B cell (primary cell): Measurements from ENCODE around the gene PLS1. TPM values are rescaled to one million over a fixed set of nuclear protein-coding genes. Genes with fewer than 3 reads are reported as not detected.
"Not testable (repeated sequence)": the region's sequence is repeated elsewhere in the genome, so short reads cannot be mapped to it uniquely, and the experiment has no call there.

Experiments
- ATAC-seq: fragments of 200-7000 bp; cut with Tn5 transposase; one replicate; pipeline ENCODE4 v1.10.0; 2021; ENCODE audit warnings: low read depth, mild to moderate bottlenecking, moderate number of reproducible peaks, moderate library complexity
- CTCF ChIA-PET: fragments of 350-600 bp; sonication (Branson Sonifier 250); formaldehyde crosslinking; loops from one replicate; lab custom pipeline; 2021; ENCODE audit warnings: antibody characterized with exemption, inconsistent platforms; lab: Charles Lee
- POLR2A ChIA-PET: fragments of 350-600 bp; sonication (Branson Sonifier 250); formaldehyde crosslinking; loops from one replicate; lab custom pipeline; 2021; ENCODE audit warnings: antibody characterized with exemption; lab: Charles Lee
- DNase-seq: peaks from one replicate; pipeline ENCODE4 v3.0.0; 2013
- H2AFZ ChIP-seq: 2 replicates; pipeline ENCODE4 v1.6.1; 2012; ENCODE audit warnings: mild to moderate bottlenecking, low read depth, low read length; ENCODE audit not compliant: insufficient read depth, poor library complexity, severe bottlenecking
- H3K27ac ChIP-seq, 2 donors: 1 replicate in 1 of 2; 2 replicates in 1 of 2; pipeline ENCODE4 v1.5.1; 2012 to 2013; ENCODE audit warnings: low read length in 2 of 2, mild to moderate bottlenecking in 2 of 2, moderate library complexity in 1 of 2
- H3K27me3 ChIP-seq, 4 experiments: fragments of 200-600 bp in 1 of 4; sonication (generic) in 1 of 4; replicated peaks in 1 of 4; 1 replicate in 2 of 4; 2 replicates in 2 of 4; pipeline versions ENCODE4 v1.6.1 to v1.7.0; 2013 to 2016; ENCODE audit warnings: low read length in 3 of 4, mild to moderate bottlenecking in 2 of 4, mixed read lengths in 1 of 4, moderate library complexity in 1 of 4; ENCODE audit not compliant: insufficient read depth in 4 of 4, control insufficient read depth in 3 of 4; ENCODE audit errors: control extremely low read depth in 1 of 4
- H3K36me3 ChIP-seq, 2 experiments: replicated peaks in 1 of 2; 1 replicate in 1 of 2; 2 replicates in 1 of 2; pipeline versions ENCODE4 v1.6.1 to v1.7.1; 2013; ENCODE audit warnings: low read length in 1 of 2; ENCODE audit not compliant: insufficient read depth in 2 of 2, control insufficient read depth in 1 of 2; ENCODE audit errors: control extremely low read depth in 1 of 2, extremely low read depth in 1 of 2
- H3K4me1 ChIP-seq, 2 donors: fragments of 200-600 bp in 1 of 2; sonication (generic) in 1 of 2; 1 replicate in 1 of 2; 2 replicates in 1 of 2; pipeline versions ENCODE4 v1.5.1 to v1.6.1; 2013 to 2017; ENCODE audit warnings: low read length in 2 of 2; ENCODE audit not compliant: control insufficient read depth in 2 of 2, insufficient read depth in 2 of 2
- H3K4me2 ChIP-seq: replicated peaks from 2 replicates; pipeline ENCODE3; 2012; ENCODE audit warnings: mild to moderate bottlenecking, low read depth, low read length; ENCODE audit not compliant: poor library complexity, severe bottlenecking
- H3K4me3 ChIP-seq, 5 experiments: fragments of 200-600 bp in 1 of 5; sonication (generic) in 1 of 5; 1 replicate in 3 of 5; 2 replicates in 2 of 5; pipeline versions ENCODE4 v1.5.1 to v1.7.0; 2011 to 2016; ENCODE audit warnings: low read length in 4 of 5, mild to moderate bottlenecking in 4 of 5, low read depth in 2 of 5, control low read depth in 1 of 5, moderate library complexity in 1 of 5; ENCODE audit not compliant: insufficient read depth in 1 of 5; ENCODE audit errors: control extremely low read depth in 1 of 5, extremely low read depth in 1 of 5
- H3K79me2 ChIP-seq: fragments of 200-600 bp; sonication (generic); one replicate; pipeline ENCODE4 v1.6.0; 2016; ENCODE audit warnings: low read length; ENCODE audit not compliant: control insufficient read depth, insufficient read depth
- H3K9ac ChIP-seq: fragments of 200-600 bp; sonication (generic); 2 replicates; pipeline ENCODE4 v1.6.1; 2017; ENCODE audit warnings: mild to moderate bottlenecking, low read length, moderate library complexity
- H3K9me3 ChIP-seq, 3 donors: one replicate each; pipeline versions ENCODE4 v1.6.1 to v1.7.1; 2013; ENCODE audit warnings: low read length in 2 of 3; ENCODE audit not compliant: control insufficient read depth in 2 of 3, insufficient read depth in 1 of 3; ENCODE audit errors: control extremely low read depth in 1 of 3
- H4K20me1 ChIP-seq: 2 replicates; pipeline ENCODE4 v1.6.0; 2012; ENCODE audit warnings: mild to moderate bottlenecking, low read length; ENCODE audit not compliant: insufficient read depth, control insufficient read depth, poor library complexity, severe bottlenecking
- H3K27ac Mint-ChIP-seq: one replicate; pipeline ENCODE4 v1.8.0; 2021; ENCODE audit warnings: mixed read lengths
- H3K27me3 Mint-ChIP-seq: one replicate; pipeline ENCODE4 v1.8.0; 2021; ENCODE audit warnings: mixed read lengths
- H3K4me1 Mint-ChIP-seq: one replicate; pipeline ENCODE4 v1.8.0; 2021; ENCODE audit warnings: mixed read lengths
- H3K4me3 Mint-ChIP-seq: one replicate; pipeline ENCODE4 v1.8.0; 2021; ENCODE audit warnings: mixed read lengths
- H3K9me3 Mint-ChIP-seq: one replicate; pipeline ENCODE4 v1.8.0; 2022; ENCODE audit warnings: mixed read lengths; ENCODE audit not compliant: insufficient read depth
- EZH2 ChIP-seq: IDR thresholded peaks from 2 replicates; pipeline ENCODE4 v1.6.1; 2012; ENCODE audit warnings: borderline replicate concordance, low read depth, mild to moderate bottlenecking, moderate library complexity, low read length; ENCODE audit not compliant: insufficient read depth, poor library complexity, severe bottlenecking
- WGBS: methylation state at CpG from one replicate; pipeline ENCODE4 v1.1.5; 2013; ENCODE audit warnings: missing lambda C conversion rate; ENCODE audit not compliant: insufficient coverage; 5-methylcytosine and 5-hydroxymethylcytosine counted together
- intact Hi-C: fragments of 100-400 bp; cut with micrococcal nuclease; formaldehyde crosslinking; loops from one replicate; pipeline ENCODE4 v1.10.0; 2022
- polyA plus RNA-seq: library from polyadenylated mRNA; depleted of rRNA; stranded (reverse); fragments of >200 nt; gene quantifications from 2 replicates; pipeline ENCODE4 v1.2.3, GENCODE V29; 2012
- total RNA-seq, 2 donors: library from RNA; stranded (reverse); fragments of 120-200 nt in 1 of 2; gene quantifications; 1 replicate in 1 of 2; 2 replicates in 1 of 2; pipeline versions ENCODE4 v1.2.3 to v1.2.4, GENCODE V29; 2013 to 2022
- TF ChIP-seq, protein P1 (sequence below): fragments of 200-600 bp; IDR thresholded peaks from one replicate; pipeline ENCODE4 v1.8.0; 2022; ENCODE audit warnings: antibody characterized with exemption, mild to moderate bottlenecking

Gene PLS1
- total and polyA plus RNA-seq, 2 donors (not counting 1 experiment from before 2014, with no cell fraction given): 0.13 to 0.74 TPM

DNA sequence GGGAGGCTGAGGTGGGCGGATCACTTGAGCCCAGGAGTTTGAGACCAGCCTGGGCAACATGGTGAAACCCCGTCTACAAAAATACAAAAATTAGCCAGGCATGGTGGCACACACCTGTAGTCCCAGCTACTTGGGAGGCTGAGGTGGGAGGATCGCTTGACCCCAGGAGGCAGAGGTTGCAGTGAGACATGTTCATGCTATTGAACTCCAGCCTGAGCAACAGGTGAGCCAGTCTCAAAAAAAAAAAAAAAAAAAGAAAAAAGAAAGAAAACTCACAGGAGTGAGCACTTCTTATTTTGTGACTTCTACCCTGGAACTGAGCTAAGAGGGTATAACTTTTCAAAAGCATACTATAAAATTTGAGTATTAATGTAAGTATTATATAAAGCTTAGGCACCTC lies 22.0 kb upstream of the PLS1 start:
- POLR2A ChIA-PET, CTCF ChIA-PET, H3K4me2 ChIP-seq, H3K36me3 ChIP-seq, H3K27me3 ChIP-seq, H3K9me3 ChIP-seq, ATAC-seq, H3K4me3 ChIP-seq, H3K27me3 Mint-ChIP-seq, DNase-seq, H3K27ac ChIP-seq, H3K27ac Mint-ChIP-seq, H3K4me3 Mint-ChIP-seq, H3K9me3 Mint-ChIP-seq, H2AFZ ChIP-seq, H3K9ac ChIP-seq: not testable (repeated sequence)
- Histone ChIP-seq H4K20me1 (peaks cover 23% of the 10 kb centered on the region), H3K4me1 (peaks cover 21 to 23% of the 10 kb centered on the region in 2 donors), H3K79me2 (peaks cover 84% of the 10 kb centered on the region)
- intact Hi-C loops: loop anchor here (10.0 kb wide), 1 partner anchor 1629 kb away; the partner anchor contains the start of gene SLC25A36
- H3K4me1 Mint-ChIP-seq: peaks cover 45% of the 10 kb centered on the region
- 100% methylated on average over 1 of the region's 3 CpGs for WGBS

DNA sequence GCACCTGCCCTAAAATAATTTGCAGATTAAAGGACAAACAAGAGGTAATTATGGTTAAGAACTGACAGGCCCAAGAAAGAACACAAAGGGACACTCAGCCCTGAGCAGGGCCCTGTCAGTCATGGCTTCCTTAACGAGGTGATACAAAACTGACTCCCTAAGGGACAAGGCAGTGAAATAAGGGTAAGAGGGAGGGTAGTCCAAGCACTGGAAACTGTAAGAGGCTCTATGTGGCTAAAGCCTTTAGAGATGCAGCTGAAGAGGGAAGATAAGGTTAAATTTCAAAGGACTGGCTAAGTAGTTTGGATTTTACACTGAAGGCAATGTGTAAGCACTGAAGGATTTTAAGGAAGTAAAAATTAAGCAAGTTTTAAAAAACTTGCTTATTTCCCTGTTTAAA lies 21.5 kb upstream of the PLS1 start:
- peaks cover 3 to 4% of the 10 kb centered on the region in 2 experiments for H3K36me3 ChIP-seq
- Mint-ChIP-seq H3K4me1 (peaks cover 49% of the 10 kb centered on the region), H3K4me3 (no peak overlapping the region), H3K27me3 (no peaks in the 10 kb centered on the region), H3K9me3 (no peaks in the 10 kb centered on the region), H3K27ac (no peak overlapping the region)
- H3K9ac ChIP-seq: no peak overlapping the region
- H3K4me1 ChIP-seq: peaks cover 26 to 27% of the 10 kb centered on the region in 2 donors
- 60% methylated on average over 1 of the region's 1 CpG for WGBS
- H2AFZ ChIP-seq: no peak overlapping the region
- ATAC-seq: no peak
- peaks cover 20% of the 10 kb centered on the region for H4K20me1 ChIP-seq
- H3K4me3 ChIP-seq: no peak overlapping the region
- ChIA-PET POLR2A (no interaction called here), CTCF (no interaction called here)
- no peaks in the 10 kb centered on the region for H3K27me3 ChIP-seq
- TF ChIP-seq, protein P1, sequence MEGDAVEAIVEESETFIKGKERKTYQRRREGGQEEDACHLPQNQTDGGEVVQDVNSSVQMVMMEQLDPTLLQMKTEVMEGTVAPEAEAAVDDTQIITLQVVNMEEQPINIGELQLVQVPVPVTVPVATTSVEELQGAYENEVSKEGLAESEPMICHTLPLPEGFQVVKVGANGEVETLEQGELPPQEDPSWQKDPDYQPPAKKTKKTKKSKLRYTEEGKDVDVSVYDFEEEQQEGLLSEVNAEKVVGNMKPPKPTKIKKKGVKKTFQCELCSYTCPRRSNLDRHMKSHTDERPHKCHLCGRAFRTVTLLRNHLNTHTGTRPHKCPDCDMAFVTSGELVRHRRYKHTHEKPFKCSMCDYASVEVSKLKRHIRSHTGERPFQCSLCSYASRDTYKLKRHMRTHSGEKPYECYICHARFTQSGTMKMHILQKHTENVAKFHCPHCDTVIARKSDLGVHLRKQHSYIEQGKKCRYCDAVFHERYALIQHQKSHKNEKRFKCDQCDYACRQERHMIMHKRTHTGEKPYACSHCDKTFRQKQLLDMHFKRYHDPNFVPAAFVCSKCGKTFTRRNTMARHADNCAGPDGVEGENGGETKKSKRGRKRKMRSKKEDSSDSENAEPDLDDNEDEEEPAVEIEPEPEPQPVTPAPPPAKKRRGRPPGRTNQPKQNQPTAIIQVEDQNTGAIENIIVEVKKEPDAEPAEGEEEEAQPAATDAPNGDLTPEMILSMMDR: no peak
- no peak for TF ChIP-seq EZH2
- no peak for DNase-seq
- no peak overlapping the region for H3K4me2 ChIP-seq
- intact Hi-C loops: loop anchor here (5.0 to 10.0 kb wide), 5 partner anchors 547 to 1630 kb away; partner anchors contain the start of genes ATP1B3, RNF7 and SLC25A36
- peak overlapping the region in 1 of 2 donors; percentile 49 for H3K27ac ChIP-seq
- peaks cover 80% of the 10 kb centered on the region for H3K79me2 ChIP-seq
- H3K9me3 ChIP-seq: no peaks in the 10 kb centered on the region
